Measurements from ENCODE around the gene PLCH2. TPM values are rescaled to one million over a fixed set of nuclear protein-coding genes. Genes with fewer than 3 reads are reported as not detected.
A peak's percentile ranks its signal among the peaks of the same experiment; 100 is the strongest.

Gene PLCH2
- total RNA-seq, 2 experiments from 2014 or later: 1.2 to 1.4 TPM

- Mint-ChIP-seq H3K27ac (no peak overlapping the region), H3K9me3 (no peaks in the 10 kb centered on the region), H3K36me3 (no peaks in the 10 kb centered on the region), H3K4me1 (no peaks in the 10 kb centered on the region), H3K27me3 (peaks cover 17% of the 10 kb centered on the region), H3K4me3 (no peak overlapping the region)
- no peak for DNase-seq
Observed at GRCh38 chr1:2465371-2466269, 10.5 kb upstream of the PLCH2 start.

DNA sequence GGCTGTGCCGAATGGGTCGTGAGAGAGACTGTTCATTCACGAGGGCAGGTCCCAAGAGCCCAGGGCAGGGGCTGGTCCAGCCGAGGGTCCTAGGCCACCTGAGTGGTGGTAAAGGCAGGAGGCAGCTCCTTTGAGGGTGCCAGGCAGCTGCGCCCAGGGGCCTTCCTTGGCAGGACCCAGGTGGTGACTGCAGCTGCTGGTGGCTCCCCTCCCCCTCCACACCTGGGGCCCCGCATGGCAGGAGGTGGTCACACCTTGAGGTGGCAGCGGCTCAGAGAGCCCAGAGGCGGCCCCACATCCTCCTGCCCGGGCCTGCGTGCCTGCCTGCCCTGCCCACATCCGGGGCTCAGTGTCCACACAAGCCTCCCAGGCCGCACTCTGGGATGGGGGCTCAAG is 9.8 kb upstream of the PLCH2 start:
- H3K4me3 Mint-ChIP-seq: no peak overlapping the region
- H3K27ac Mint-ChIP-seq: no peak overlapping the region
- no peaks in the 10 kb centered on the region for H3K4me1 Mint-ChIP-seq
- no peaks in the 10 kb centered on the region for H3K36me3 Mint-ChIP-seq
- peaks cover 17% of the 10 kb centered on the region for H3K27me3 Mint-ChIP-seq
- DNase-seq: no peak
- H3K9me3 Mint-ChIP-seq: no peaks in the 10 kb centered on the region

GRCh38 chr1:2466958-2467554 is 9.0 kb upstream of the PLCH2 start:
- peak; percentile 48 for DNase-seq
- H3K36me3 Mint-ChIP-seq: no peaks in the 10 kb centered on the region
- H3K27ac Mint-ChIP-seq: no peak overlapping the region
- no peak overlapping the region for H3K4me3 Mint-ChIP-seq
- peaks cover 17% of the 10 kb centered on the region for H3K27me3 Mint-ChIP-seq
- no peaks in the 10 kb centered on the region for H3K9me3 Mint-ChIP-seq
- no peaks in the 10 kb centered on the region for H3K4me1 Mint-ChIP-seq

DNA sequence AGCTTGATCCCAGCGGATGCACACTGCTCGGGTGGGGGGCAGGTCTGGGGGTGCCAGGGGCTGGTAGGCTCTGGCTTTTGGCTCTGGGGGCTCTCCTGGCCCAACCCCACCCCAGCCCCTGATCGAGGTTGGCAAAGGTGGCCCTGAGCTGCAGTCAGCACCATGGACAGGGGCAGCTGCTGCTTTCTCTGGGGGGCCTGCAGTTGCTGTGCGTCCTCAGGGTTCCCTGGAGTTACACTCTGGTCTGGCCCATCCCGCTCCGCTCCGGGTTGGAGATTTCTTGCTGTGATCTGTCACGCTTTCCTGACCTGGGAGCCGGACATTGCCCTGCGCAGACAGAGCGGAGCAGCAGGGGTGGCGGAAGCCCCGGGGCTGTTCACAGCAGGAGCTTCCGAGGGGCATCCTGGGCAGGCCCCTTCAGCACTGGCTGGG is 8.0 kb upstream of the PLCH2 start:
- no peaks in the 10 kb centered on the region for H3K9me3 Mint-ChIP-seq
- H3K4me3 Mint-ChIP-seq: no peak overlapping the region
- no peak overlapping the region for H3K27ac Mint-ChIP-seq
- H3K36me3 Mint-ChIP-seq: no peaks in the 10 kb centered on the region
- H3K4me1 Mint-ChIP-seq: no peaks in the 10 kb centered on the region
- DNase-seq: peak; percentile 46
- peaks cover 16% of the 10 kb centered on the region for H3K27me3 Mint-ChIP-seq

- no peak overlapping the region for H3K27ac Mint-ChIP-seq
- peaks cover 14% of the 10 kb centered on the region for H3K27me3 Mint-ChIP-seq
- no peaks in the 10 kb centered on the region for H3K9me3 Mint-ChIP-seq
- no peaks in the 10 kb centered on the region for H3K4me1 Mint-ChIP-seq
- DNase-seq: no peak
- no peaks in the 10 kb centered on the region for H3K36me3 Mint-ChIP-seq
- H3K4me3 Mint-ChIP-seq: no peak overlapping the region
Observed at GRCh38 chr1:2468540-2468939, 7.5 kb upstream of the PLCH2 start.

DNA sequence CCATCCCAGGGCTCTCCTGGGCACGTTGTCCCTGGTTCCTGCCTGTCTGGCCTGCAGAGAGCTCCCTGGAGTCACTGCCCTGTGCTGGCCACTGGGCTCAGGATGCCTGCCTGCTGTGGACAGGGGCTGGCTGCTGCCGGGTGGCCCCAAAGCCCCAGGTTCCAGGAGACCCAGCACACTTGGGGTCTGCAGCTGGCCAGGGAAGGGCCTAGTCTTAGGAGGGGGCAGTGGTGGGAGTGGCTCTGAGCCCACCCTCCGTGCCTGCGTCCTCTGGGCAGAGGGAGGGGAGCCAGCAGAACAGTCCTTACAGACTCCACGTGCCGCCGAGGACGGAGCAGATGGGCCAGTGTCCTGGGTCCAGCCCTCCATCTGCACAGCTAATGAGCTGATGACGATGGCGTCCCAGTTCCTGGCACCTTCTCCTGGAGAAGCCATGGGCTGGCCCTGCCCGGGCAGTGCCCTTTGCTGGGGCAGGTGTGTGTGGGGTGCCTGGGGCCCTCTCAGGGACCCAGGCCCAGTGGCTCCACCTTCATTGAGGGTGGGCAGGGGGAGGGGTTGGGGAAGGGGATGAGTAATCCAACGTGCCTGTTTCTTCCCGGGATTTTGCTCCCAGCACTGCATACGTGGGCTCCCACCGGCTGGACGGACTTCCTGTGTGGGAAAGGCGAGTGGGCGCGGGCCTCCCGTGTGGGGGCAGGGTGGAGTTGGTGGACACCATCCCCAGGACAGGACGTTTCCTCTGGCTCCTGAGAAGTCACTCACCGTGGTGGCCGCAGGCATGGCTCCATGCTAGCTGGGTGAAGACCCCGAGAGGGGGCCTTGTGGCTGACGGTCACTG is 6.8 kb upstream of the PLCH2 start:
- H3K9me3 Mint-ChIP-seq: no peaks in the 10 kb centered on the region
- peaks cover 12% of the 10 kb centered on the region for H3K27me3 Mint-ChIP-seq
- no peaks in the 10 kb centered on the region for H3K36me3 Mint-ChIP-seq
- H3K4me1 Mint-ChIP-seq: no peaks in the 10 kb centered on the region
- no peak overlapping the region for H3K4me3 Mint-ChIP-seq
- H3K27ac Mint-ChIP-seq: no peak overlapping the region
- no peak for DNase-seq

DNA sequence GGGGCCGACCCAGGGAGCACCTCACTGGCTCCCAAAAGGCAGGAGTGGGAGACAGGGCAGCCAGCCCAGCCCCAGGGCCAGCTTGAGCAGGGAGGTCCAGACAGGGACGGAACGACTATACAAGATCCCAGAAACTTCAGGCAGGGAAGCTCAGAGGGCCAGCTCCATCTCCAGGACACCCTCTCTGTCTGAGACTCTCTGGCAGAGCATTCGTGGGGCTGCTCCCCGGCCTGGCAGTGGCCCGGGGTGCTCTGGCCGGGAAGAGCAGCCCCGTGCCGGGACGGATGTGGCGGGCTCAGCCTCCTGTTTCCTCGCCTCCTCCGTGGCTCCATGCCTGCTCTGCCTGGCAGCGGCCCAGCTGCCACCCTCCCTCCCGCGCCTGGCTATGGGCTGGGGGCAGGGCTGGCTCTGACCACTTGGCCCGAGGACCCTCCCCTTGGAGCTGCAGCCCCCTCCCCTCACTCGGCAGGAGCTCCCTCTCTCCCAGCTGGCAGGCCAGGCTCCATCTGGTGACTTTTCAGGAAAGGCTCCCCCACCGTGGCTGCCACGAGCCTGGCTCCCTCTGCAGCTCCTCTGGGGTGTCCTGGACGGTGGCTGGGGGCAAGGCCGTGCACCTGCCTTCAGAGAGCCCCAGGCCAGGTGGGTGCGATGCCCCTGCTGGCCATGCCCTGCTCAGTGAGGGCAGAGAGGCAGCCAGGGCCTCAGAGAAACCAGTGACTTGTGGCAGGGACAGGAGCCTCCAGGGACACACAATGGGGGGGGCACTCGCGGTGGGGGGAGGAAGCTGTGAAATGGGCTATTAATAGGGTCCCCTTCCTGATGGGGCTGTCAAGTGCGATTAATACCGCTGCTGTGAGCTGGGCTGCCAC is 5.6 kb upstream of the PLCH2 start:
- Mint-ChIP-seq H3K27ac (no peak overlapping the region), H3K27me3 (peaks cover 8% of the 10 kb centered on the region), H3K9me3 (no peaks in the 10 kb centered on the region), H3K4me1 (no peaks in the 10 kb centered on the region), H3K4me3 (no peak overlapping the region), H3K36me3 (no peaks in the 10 kb centered on the region)
- DNase-seq: no peak

DNA sequence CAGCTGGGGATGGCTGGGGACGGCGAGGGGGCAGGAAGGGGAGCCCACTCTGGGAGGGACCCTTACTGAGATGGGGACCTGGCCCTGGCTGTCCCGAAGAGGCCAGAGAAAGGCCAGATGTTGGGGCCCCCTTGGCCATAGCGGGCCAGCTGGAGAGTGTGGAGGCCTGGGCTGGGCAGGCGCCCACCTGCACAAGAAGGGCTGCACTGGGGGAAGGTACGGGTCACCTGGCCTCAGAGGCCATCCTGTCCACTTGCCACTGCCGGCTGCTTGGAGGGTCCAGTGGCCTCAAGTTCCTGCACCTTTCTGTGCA is 5.0 kb upstream of the PLCH2 start:
- H3K27me3 Mint-ChIP-seq: peaks cover 8% of the 10 kb centered on the region
- no peaks in the 10 kb centered on the region for H3K36me3 Mint-ChIP-seq
- DNase-seq: no peak
- H3K27ac Mint-ChIP-seq: no peak overlapping the region
- no peaks in the 10 kb centered on the region for H3K4me1 Mint-ChIP-seq
- H3K9me3 Mint-ChIP-seq: no peaks in the 10 kb centered on the region
- H3K4me3 Mint-ChIP-seq: no peak overlapping the region

- H3K4me3 Mint-ChIP-seq: no peak overlapping the region
- no peaks in the 10 kb centered on the region for H3K4me1 Mint-ChIP-seq
- H3K27ac Mint-ChIP-seq: no peak overlapping the region
- H3K9me3 Mint-ChIP-seq: no peaks in the 10 kb centered on the region
- H3K36me3 Mint-ChIP-seq: no peaks in the 10 kb centered on the region
- peaks cover 6% of the 10 kb centered on the region for H3K27me3 Mint-ChIP-seq
- DNase-seq: no peak
Observed at GRCh38 chr1:2471587-2472001, 4.5 kb upstream of the PLCH2 start.

- peaks cover 3% of the 10 kb centered on the region for H3K27me3 Mint-ChIP-seq
- no peaks in the 10 kb centered on the region for H3K36me3 Mint-ChIP-seq
- no peak overlapping the region for H3K4me3 Mint-ChIP-seq
- DNase-seq: no peak
- no peak overlapping the region for H3K27ac Mint-ChIP-seq
- no peaks in the 10 kb centered on the region for H3K9me3 Mint-ChIP-seq
- H3K4me1 Mint-ChIP-seq: no peaks in the 10 kb centered on the region
Observed at GRCh38 chr1:2472109-2472508, 4.0 kb upstream of the PLCH2 start.

GRCh38 chr1:2472561-2473177 is 3.4 kb upstream of the PLCH2 start:
- H3K27ac Mint-ChIP-seq: no peak overlapping the region
- no peak overlapping the region for H3K4me3 Mint-ChIP-seq
- no peak for DNase-seq
- H3K36me3 Mint-ChIP-seq: no peaks in the 10 kb centered on the region
- peaks cover 3% of the 10 kb centered on the region for H3K27me3 Mint-ChIP-seq
- H3K4me1 Mint-ChIP-seq: no peaks in the 10 kb centered on the region
- no peaks in the 10 kb centered on the region for H3K9me3 Mint-ChIP-seq

DNA sequence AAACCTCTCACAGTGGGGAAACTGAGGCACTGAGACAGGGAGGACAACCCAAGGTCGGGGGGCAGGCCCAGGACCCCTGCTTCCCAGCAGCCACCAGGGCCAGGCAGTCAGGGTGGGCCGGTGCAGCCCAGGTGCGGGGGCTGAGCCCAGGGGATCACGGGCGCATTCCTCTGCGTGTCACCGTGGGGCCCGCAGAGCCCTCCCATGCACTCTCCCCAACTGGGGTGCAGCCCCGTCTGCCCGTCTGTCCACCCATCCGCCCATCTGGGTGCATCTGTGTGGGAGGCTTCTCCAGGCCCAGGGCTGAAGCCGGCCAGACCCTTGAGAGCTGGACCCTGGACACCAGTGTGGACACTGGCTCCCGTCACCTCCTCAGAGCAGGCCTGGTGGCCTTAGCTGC is 2.9 kb upstream of the PLCH2 start:
- Mint-ChIP-seq H3K36me3 (no peaks in the 10 kb centered on the region), H3K27ac (no peak overlapping the region), H3K27me3 (peaks cover under 1% of the 10 kb centered on the region), H3K4me3 (no peak overlapping the region), H3K4me1 (no peaks in the 10 kb centered on the region), H3K9me3 (no peaks in the 10 kb centered on the region)
- DNase-seq: no peak

DNA sequence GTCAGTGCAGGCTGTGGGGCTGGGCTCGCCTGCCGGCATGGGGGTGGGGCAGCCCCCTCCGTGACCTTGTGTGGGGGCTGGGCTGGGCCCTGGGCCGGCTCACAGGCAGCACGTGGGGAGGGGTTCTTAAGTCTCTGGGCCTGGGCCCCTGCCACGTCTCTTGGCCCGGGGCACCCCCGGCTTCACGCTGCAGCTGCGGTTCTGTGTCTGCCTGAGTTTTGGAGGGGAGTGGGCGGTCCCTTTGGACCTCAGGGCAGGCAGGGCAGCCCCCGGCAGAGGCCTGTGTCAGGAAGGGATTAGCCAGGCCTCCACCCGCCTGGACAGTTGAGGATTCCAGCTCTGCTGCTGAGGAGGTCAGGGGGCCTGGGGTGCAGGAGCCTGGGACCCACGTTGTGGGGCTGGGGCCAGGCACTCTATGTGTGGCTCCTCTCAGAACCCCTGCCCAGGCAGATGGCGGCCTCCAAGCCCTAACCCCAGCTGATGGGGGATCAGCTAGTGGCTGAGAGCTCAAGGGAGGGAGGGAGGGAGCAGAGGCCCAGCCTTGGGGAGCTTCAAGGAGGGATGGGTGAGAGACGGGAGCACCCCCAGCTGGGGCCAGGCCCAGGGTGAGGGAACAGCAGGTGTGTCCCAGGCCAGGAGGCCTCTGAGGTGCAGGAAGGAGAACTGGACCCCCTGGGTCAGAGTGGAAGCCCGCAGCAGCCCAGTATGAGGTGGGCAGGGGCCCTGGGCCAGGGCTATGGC is 1.8 kb upstream of the PLCH2 start:
- Mint-ChIP-seq H3K27me3 (no peaks in the 10 kb centered on the region), H3K27ac (no peak overlapping the region), H3K4me1 (no peaks in the 10 kb centered on the region), H3K9me3 (no peaks in the 10 kb centered on the region), H3K4me3 (no peak overlapping the region), H3K36me3 (no peaks in the 10 kb centered on the region)
- no peak for DNase-seq

DNA sequence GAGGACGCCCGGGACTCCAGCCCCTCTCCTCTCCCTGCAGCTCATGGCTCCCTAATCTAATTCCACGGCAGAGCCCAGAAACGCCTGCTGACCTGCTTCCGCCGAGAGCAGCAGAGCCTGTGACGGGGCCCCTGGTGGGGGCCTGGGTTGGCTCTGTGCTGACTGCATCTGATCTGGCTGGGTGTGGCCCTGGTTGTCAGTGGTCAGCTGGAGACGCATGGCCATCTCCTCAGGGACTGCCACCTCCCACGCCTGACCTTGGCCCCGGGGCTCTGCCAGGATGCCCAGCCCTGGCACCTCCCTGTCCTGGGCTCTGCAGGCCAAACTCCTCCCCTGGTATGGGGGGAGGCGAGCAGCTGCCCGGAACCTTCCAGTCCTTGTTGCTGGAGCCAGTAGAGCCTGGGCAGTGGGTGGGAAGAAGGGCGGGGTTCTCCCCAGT is 1.1 kb upstream of the PLCH2 start:
- no peak overlapping the region for H3K4me3 Mint-ChIP-seq

More for the DNA sequence above, 1.1 kb upstream of the PLCH2 start:
- H3K4me1 Mint-ChIP-seq: no peaks in the 10 kb centered on the region
- H3K27ac Mint-ChIP-seq: no peak overlapping the region
- H3K9me3 Mint-ChIP-seq: no peaks in the 10 kb centered on the region
- H3K27me3 Mint-ChIP-seq: no peaks in the 10 kb centered on the region
- H3K36me3 Mint-ChIP-seq: no peaks in the 10 kb centered on the region
- DNase-seq: no peak

All from activated naive CD8-positive, alpha-beta T cell treated with anti-CD3 and anti-CD28 coated beads for 36 hours (primary cell).